Measurements from ENCODE around the gene FAM234A. TPM values are rescaled to one million over a fixed set of nuclear protein-coding genes. Genes with fewer than 3 reads are reported as not detected.

FAM234A gene
- total and polyA plus RNA-seq, 2 donors (not counting 3 experiments of a cell fraction or from before 2014, with no cell fraction given), result 70.4 to 89.4 TPM

- ChIA-PET CTCF (interaction anchor here (0.7 to 1.0 kb wide), 2 partner anchors 10 to 1667 kb away, joined by 3 to 4 read pairs; no protein-coding TSS in a partner anchor), POLR2A (no interaction called here)
- peak overlapping the region; percentile 83 for H2AFZ ChIP-seq (ENCODE audit: low read depth, low read length)
- peak overlapping the region; percentile 89 for H3K4me2 ChIP-seq (ENCODE audit: insufficient read depth, low read length)
- peaks cover 12% of the 10 kb centered on the region for H3K4me1 ChIP-seq (ENCODE audit: control insufficient read depth, extremely low read depth, insufficient read depth, low read length)
- peak overlapping the region in 1 of 3 experiments; percentile 32 for H3K4me3 ChIP-seq (replicated peaks in 1 of 3; ENCODE audit: insufficient read depth in 1 of 3, low read depth in 1 of 3, low read length in 3 of 3)
- intact Hi-C loops (cut with micrococcal nuclease) (no loop called here), dilution Hi-C loops (cut with MboI; ENCODE audit: extremely low pct_ligation_motif_present, low sequenced_read_pairs) (no loop called here)
- H3K9me3 ChIP-seq (replicated peaks; ENCODE audit: control insufficient read depth, insufficient read depth, low read length), result no peaks in the 10 kb centered on the region
- peaks cover 0 to 2% of the 10 kb centered on the region in 2 experiments for H3K36me3 ChIP-seq (ENCODE audit: control insufficient read depth in 2 of 2, extremely low read depth in 1 of 2, insufficient read depth in 2 of 2, low read length in 2 of 2)
- H3K9me1 ChIP-seq (replicated peaks; ENCODE audit: control insufficient read depth, extremely low read depth, insufficient read depth, low read length), result no peaks in the 10 kb centered on the region
- DNase-seq (ENCODE audit: low read depth, low spot score) (peak; percentile 53), FAIRE-seq (peak; percentile 72)
- no peaks in the 10 kb centered on the region for H3K27me3 ChIP-seq (ENCODE audit: control insufficient read depth in 2 of 2, insufficient read depth in 2 of 2, low read length in 2 of 2)
- peak overlapping the region; percentile 59 for H3K27ac ChIP-seq (ENCODE audit: insufficient read depth, low read depth, low read length)
- H3K9ac ChIP-seq (replicated peaks; ENCODE audit: extremely low read depth, insufficient read depth, low read length), result peak overlapping the region; percentile 40
- no peak for TF ChIP-seq GATA2 (IDR thresholded peaks at IDR 0.05; ENCODE audit: insufficient read depth, insufficient read length, low read depth, low read length)
- no peak for TF ChIP-seq POLR2A (IDR thresholded peaks at IDR 0.05; ENCODE audit: low read depth, low read length)
- TF ChIP-seq MAX (IDR thresholded peaks at IDR 0.05; ENCODE audit: insufficient read depth, insufficient read length), result no peak
- no peak for TF ChIP-seq CTCF (IDR thresholded peaks at IDR 0.05; ENCODE audit: extremely low read depth in 1 of 2, insufficient read depth in 1 of 2, low read depth in 1 of 2, low read length in 2 of 2)
- no peak for TF ChIP-seq MYC (IDR thresholded peaks at IDR 0.05; ENCODE audit: low read depth, low read length)
- TF ChIP-seq EZH2 (IDR thresholded peaks at IDR 0.05; ENCODE audit: borderline replicate concordance, low read depth, low read length, severe bottlenecking), result no peak
- TF ChIP-seq FOS (IDR thresholded peaks at IDR 0.05; ENCODE audit: borderline replicate concordance, insufficient read depth, low read length), result no peak
- TF ChIP-seq JUN (IDR thresholded peaks at IDR 0.05; ENCODE audit: borderline replicate concordance, insufficient read depth, insufficient read length, low read depth), result no peak
- TF ChIP-seq POLR2AphosphoS5 (IDR thresholded peaks at IDR 0.05; ENCODE audit: insufficient read depth, low read depth, low read length), result no peak
- no peaks in the 10 kb centered on the region for H3K79me2 ChIP-seq (ENCODE audit: control insufficient read depth, insufficient read depth, low read length)
- H4K20me1 ChIP-seq (replicated peaks; ENCODE audit: control insufficient read depth, extremely low read depth, insufficient read depth, low read length), result no peaks in the 10 kb centered on the region
- no TSS peak for BruUV-seq (replicated peaks)
Measured at GRCh38 chr16:252366-253337, 18.0 kb downstream of the FAM234A start.

All from endothelial cell of umbilical vein (primary cell).